HEK293 (cell line): ENCODE results near the gene CNKSR3.

Experiments
- CTCF ChIA-PET: fragments of 350-600 bp; formaldehyde crosslinking; extraction: SDS; loops from one replicate; lab custom pipeline; 2021; ENCODE audit warnings: antibody characterized with exemption; lab: Yijun Ruan, JAX
- POLR2A ChIA-PET: fragments of 300-600 bp; formaldehyde crosslinking; extraction: SDS; loops from one replicate; lab custom pipeline; 2020; ENCODE audit warnings: antibody characterized with exemption, inconsistent platforms; lab: Yijun Ruan, JAX
- H3K27ac ChIP-seq: fragments of 200-500 bp; sonication (Bioruptor generic); 2 replicates; pipeline ENCODE4 v1.5.1; 2014; ENCODE audit warnings: low read depth, low read length, control low read depth, inconsistent platforms; ENCODE audit errors: extremely low read depth
- H3K36me3 ChIP-seq, 2 experiments: fragments of 200-500 bp in 1 of 2; sonication (Bioruptor generic) in 1 of 2; 1 replicate in 1 of 2; 2 replicates in 1 of 2; pipeline ENCODE4 v1.5.1; 2014 to 2017; ENCODE audit warnings: inconsistent platforms in 2 of 2, low read length in 2 of 2; ENCODE audit not compliant: control insufficient read depth in 2 of 2, insufficient read depth in 1 of 2
- H3K4me1 ChIP-seq: fragments of 200-500 bp; sonication (Bioruptor generic); 2 replicates; pipeline ENCODE4 v1.5.1; 2014; ENCODE audit warnings: mild to moderate bottlenecking, low read length, inconsistent platforms; ENCODE audit not compliant: control insufficient read depth, insufficient read depth
- H3K4me3 ChIP-seq: 2 replicates; pipeline ENCODE4 v1.5.1; 2011; ENCODE audit warnings: low read depth, mild to moderate bottlenecking, control low read depth, low read length, moderate library complexity
- H3K9me3 ChIP-seq: fragments of 200-500 bp; sonication (Bioruptor generic); 2 replicates; pipeline ENCODE4 v1.5.1; 2014; ENCODE audit warnings: low read depth, low read length, inconsistent platforms; ENCODE audit not compliant: control insufficient read depth, insufficient read depth
- KLF10 ChIP-seq: fragments of 450-650 bp; IDR thresholded peaks from 2 replicates; pipeline ENCODE4 v1.5.1; 2018; ENCODE audit warnings: missing biosample characterization, mild to moderate bottlenecking, missing genetic modification characterization
- PRDM1 ChIP-seq: fragments of 450-650 bp; formaldehyde crosslinking; IDR thresholded peaks from 2 replicates; pipeline ENCODE4; 2016; ENCODE audit warnings: missing biosample characterization, missing genetic modification characterization
- SCRT1 ChIP-seq: fragments of 450-650 bp; formaldehyde crosslinking; IDR thresholded peaks from 2 replicates; pipeline ENCODE4 v1.5.1; 2016; ENCODE audit warnings: missing biosample characterization, missing genetic modification characterization, borderline replicate concordance
- ZEB2 ChIP-seq: fragments of 450-650 bp; formaldehyde crosslinking; IDR thresholded peaks from 2 replicates; pipeline ENCODE4 v1.5.1; 2016; ENCODE audit warnings: missing biosample characterization, missing genetic modification characterization
- ZNF169 ChIP-seq: fragments of 450-650 bp; formaldehyde crosslinking; IDR thresholded peaks from 2 replicates; pipeline ENCODE4 v1.5.1; 2016; ENCODE audit warnings: missing biosample characterization, missing genetic modification characterization
- ZNF19 ChIP-seq: fragments of 450-650 bp; formaldehyde crosslinking; IDR thresholded peaks from 2 replicates; pipeline ENCODE4; 2016; ENCODE audit warnings: missing biosample characterization, missing genetic modification characterization, low read depth
- ZNF202 ChIP-seq: fragments of 450-650 bp; formaldehyde crosslinking; IDR thresholded peaks from 2 replicates; pipeline ENCODE4 v1.5.1; 2016; ENCODE audit warnings: missing biosample characterization, missing genetic modification characterization, borderline replicate concordance
- ZNF350 ChIP-seq: fragments of 450-650 bp; formaldehyde crosslinking; IDR thresholded peaks from 2 replicates; pipeline ENCODE4 v1.5.0; 2017; ENCODE audit warnings: missing biosample characterization, mild to moderate bottlenecking, missing genetic modification characterization
- ZNF366 ChIP-seq: fragments of 450-650 bp; formaldehyde crosslinking; conservative IDR thresholded peaks from 2 replicates; pipeline ENCODE4 v1.5.1; 2016; ENCODE audit warnings: missing biosample characterization, missing genetic modification characterization
- ZNF426 ChIP-seq: fragments of 450-650 bp; formaldehyde crosslinking; IDR thresholded peaks from 2 replicates; pipeline ENCODE4 v1.5.1; 2017; ENCODE audit warnings: missing biosample characterization, missing genetic modification characterization, mild to moderate bottlenecking, inconsistent platforms, moderate library complexity
- ZNF610 ChIP-seq: fragments of 450-650 bp; formaldehyde crosslinking; IDR thresholded peaks from 2 replicates; pipeline ENCODE4 v1.5.1; 2016; ENCODE audit warnings: missing biosample characterization, missing genetic modification characterization, borderline replicate concordance
- ZNF623 ChIP-seq: fragments of 450-650 bp; formaldehyde crosslinking; IDR thresholded peaks from 2 replicates; pipeline ENCODE4 v1.5.1; 2016; ENCODE audit warnings: missing biosample characterization, missing genetic modification characterization
- ZNF629 ChIP-seq: fragments of 450-650 bp; formaldehyde crosslinking; IDR thresholded peaks from 2 replicates; pipeline ENCODE4 v1.5.1; 2017; ENCODE audit warnings: missing biosample characterization, missing genetic modification characterization
- TF ChIP-seq, protein P1 (sequence below): fragments of 450-650 bp; formaldehyde crosslinking; IDR thresholded peaks from 2 replicates; pipeline ENCODE4 v1.5.1; 2017; ENCODE audit warnings: missing biosample characterization, missing genetic modification characterization
- TF ChIP-seq, protein P2 (sequence below): fragments of 450-650 bp; formaldehyde crosslinking; IDR thresholded peaks from 2 replicates; pipeline ENCODE4 v1.5.1; 2016; ENCODE audit warnings: missing biosample characterization, missing genetic modification characterization, borderline replicate concordance

CNKSR3 gene

DNA sequence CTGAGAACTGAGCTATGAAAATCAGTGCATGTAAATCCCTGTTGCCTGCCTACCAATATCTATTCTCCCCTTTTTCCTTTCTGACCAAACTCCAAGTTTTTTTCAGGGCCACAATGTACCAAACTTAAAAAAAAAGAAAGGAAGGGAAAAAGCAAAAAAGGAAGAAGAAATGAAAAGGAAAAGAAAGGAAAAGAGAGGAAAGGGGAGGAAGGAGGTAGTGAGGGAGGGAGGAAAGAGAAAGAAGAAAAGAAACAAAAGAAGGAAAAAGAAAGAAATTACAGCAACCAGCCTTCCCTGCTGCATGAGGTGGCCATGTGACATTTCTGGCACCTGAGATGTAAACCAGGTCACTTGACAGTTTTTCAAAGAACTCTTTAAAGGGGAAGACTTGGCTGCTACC lies 4.4 kb downstream of the CNKSR3 start:
- no peak overlapping the region for H3K27ac ChIP-seq
- no peaks in the 10 kb centered on the region for H3K4me1 ChIP-seq
- H3K4me3 ChIP-seq: no peak overlapping the region
- ChIA-PET CTCF (interaction anchor here (1.1 to 4.6 kb wide), 2 partner anchors 169 to 302 kb away, joined by 4 to 18 read pairs; no protein-coding TSS in a partner anchor), POLR2A (no interaction called here)
- peak; percentile 62; the same call in 1 of the 2 replicates for TF ChIP-seq ZNF366 (tag by site-specific recombination)
- TF ChIP-seq ZNF169: no peak
- TF ChIP-seq PRDM1 (tag by site-specific recombination): peak; percentile 92
- TF ChIP-seq, protein P1, sequence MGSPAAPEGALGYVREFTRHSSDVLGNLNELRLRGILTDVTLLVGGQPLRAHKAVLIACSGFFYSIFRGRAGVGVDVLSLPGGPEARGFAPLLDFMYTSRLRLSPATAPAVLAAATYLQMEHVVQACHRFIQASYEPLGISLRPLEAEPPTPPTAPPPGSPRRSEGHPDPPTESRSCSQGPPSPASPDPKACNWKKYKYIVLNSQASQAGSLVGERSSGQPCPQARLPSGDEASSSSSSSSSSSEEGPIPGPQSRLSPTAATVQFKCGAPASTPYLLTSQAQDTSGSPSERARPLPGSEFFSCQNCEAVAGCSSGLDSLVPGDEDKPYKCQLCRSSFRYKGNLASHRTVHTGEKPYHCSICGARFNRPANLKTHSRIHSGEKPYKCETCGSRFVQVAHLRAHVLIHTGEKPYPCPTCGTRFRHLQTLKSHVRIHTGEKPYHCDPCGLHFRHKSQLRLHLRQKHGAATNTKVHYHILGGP: no peak
- H3K9me3 ChIP-seq: no peaks in the 10 kb centered on the region
- H3K36me3 ChIP-seq: peaks cover 0 to 12% of the 10 kb centered on the region in 2 experiments; a peak in 1 of 3 replicates

DNA sequence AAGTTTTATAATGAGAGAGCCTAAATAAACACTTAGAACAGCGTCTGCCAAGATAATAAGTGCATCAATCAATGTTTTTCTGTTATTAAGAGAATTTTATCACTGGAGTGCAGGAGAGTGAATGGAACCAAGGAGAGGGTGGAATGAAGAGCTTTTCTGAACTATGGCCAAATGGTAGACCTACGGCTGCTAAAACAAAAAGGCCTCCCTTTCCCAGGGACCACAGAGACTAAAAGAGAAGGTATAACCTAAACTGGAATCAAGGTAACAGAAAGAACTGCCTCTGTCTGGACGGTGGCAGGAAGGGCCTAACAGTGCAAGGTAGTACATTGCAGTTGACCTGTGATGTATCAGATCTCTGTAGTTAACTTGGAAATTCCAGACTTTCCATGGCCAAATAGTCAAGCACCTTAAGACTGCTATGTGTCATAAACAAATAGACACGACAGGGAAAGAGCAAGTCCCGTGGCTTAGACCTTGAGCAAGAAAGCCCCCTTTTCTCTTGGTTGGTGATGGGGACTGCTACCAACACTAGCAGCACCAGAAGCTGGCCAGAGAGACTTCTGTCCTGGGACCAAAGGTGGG lies 5.5 kb downstream of the CNKSR3 start:
- Histone ChIP-seq H3K4me1 (no peaks in the 10 kb centered on the region), H3K4me3 (no peak overlapping the region), H3K9me3 (no peaks in the 10 kb centered on the region), H3K27ac (no peak overlapping the region), H3K36me3 (peaks cover 0 to 12% of the 10 kb centered on the region in 2 experiments; a peak in 1 of 3 replicates)
- TF ChIP-seq ZNF426 (tag by site-specific recombination) (no peak), ZNF623 (tag by site-specific recombination) (no peak), ZNF366 (tag by site-specific recombination) (no peak), ZNF350 (tag by site-specific recombination) (no peak), ZNF202 (tag by site-specific recombination) (no peak), KLF10 (tag by site-specific recombination) (no peak), ZNF19 (tag by site-specific recombination) (no peak), ZEB2 (no peak)
- TF ChIP-seq, protein P2, sequence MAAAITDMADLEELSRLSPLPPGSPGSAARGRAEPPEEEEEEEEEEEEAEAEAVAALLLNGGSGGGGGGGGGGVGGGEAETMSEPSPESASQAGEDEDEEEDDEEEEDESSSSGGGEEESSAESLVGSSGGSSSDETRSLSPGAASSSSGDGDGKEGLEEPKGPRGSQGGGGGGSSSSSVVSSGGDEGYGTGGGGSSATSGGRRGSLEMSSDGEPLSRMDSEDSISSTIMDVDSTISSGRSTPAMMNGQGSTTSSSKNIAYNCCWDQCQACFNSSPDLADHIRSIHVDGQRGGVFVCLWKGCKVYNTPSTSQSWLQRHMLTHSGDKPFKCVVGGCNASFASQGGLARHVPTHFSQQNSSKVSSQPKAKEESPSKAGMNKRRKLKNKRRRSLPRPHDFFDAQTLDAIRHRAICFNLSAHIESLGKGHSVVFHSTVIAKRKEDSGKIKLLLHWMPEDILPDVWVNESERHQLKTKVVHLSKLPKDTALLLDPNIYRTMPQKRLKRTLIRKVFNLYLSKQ (tag by site-specific recombination): no peak
- POLR2A ChIA-PET: no interaction called here
- CTCF ChIA-PET: interaction anchor here (0.6 to 4.6 kb wide), 6 partner anchors 14 to 348 kb away, joined by 3 to 18 read pairs (median 3); no protein-coding TSS in a partner anchor

DNA sequence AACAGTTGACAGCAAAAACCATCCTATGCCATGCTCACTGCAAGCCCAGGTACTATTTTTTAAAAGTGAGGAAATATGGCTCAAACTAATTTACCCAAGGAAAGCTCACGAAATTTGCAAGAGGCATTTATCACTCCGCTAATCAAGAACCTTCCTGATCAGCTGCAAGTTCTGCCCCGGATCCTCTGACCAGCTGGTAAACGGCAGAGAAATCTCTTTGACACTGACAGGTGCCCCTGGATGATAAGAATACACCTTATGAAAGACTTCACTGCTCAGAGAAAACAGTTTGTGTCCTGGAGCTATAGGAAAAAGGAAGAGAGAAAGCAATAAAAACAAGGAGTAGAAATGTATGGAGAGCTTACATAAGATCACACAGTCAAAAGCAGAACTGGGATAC lies 6.4 kb downstream of the CNKSR3 start:
- H3K36me3 ChIP-seq: peaks cover 0 to 12% of the 10 kb centered on the region in 2 experiments; a peak in 1 of 3 replicates
- no peaks in the 10 kb centered on the region for H3K4me1 ChIP-seq
- no peak overlapping the region for H3K27ac ChIP-seq
- H3K9me3 ChIP-seq: no peaks in the 10 kb centered on the region
- H3K4me3 ChIP-seq: no peak overlapping the region
- ChIA-PET CTCF (interaction anchor here (0.6 to 2.7 kb wide), 13 partner anchors 10 to 347 kb away, joined by 3 to 8 read pairs (median 4); no protein-coding TSS in a partner anchor), POLR2A (interaction anchor here (1.4 kb wide), 1 partner anchor 51 kb away, joined by 5 read pairs; no protein-coding TSS in a partner anchor)
- TF ChIP-seq ZNF629 (tag by site-specific recombination) (no peak), PRDM1 (tag by site-specific recombination) (no peak), SCRT1 (tag by site-specific recombination) (no peak), ZNF610 (tag by site-specific recombination) (no peak)
